ENCODE results near the gene DOCK10.
"Not testable (repeated sequence)": the region's sequence is repeated elsewhere in the genome, so short reads cannot be mapped to it uniquely, and the experiment has no call there.

The DOCK10 gene

DNA sequence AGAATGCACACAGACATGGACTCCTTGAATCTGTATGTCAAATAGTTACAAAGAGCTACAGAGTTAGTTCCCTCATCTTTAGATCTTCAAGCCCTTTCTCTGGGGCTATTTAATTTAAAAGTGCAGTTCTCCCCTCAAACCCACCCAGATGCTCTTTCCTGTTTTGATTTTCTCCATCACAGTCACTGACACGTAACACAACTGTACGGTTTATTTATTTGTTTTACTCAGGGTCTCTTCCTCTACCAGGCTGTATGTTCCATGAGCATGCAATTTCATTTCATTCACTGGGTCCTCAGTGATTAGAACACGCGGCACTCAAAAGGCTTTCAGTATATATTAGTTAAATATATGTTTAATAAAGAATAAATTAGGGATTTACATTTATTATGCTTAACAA lies 94.7 kb downstream of the DOCK10 start:
- no peak for DNase-seq (ENCODE audit: low read depth in 3 of 3)

DNA sequence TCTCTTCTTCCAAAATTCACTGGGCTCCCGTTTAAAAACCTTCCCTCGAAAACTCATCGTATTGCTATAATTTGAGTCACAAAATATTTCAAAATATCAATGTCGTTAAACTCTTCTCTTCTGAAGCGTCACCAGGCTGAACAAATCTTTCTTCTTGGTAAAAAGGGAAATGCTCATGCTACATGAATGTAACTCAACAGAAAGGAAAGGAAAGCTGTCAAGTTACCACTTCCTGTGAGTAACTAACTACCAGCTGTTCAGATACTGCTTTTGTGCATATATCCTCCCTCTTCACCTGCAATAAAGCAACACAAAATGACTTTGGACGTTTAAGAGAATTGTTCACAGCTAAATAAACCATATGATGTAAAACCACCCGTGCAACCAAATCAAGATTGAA lies 95.4 kb downstream of the DOCK10 start:
- no peak for DNase-seq (ENCODE audit: low read depth in 3 of 3)

GRCh38 chr2:224944707-224945547 lies 97.3 kb downstream of the DOCK10 start:
- no peak for DNase-seq (ENCODE audit: low read depth in 3 of 3)

DNA sequence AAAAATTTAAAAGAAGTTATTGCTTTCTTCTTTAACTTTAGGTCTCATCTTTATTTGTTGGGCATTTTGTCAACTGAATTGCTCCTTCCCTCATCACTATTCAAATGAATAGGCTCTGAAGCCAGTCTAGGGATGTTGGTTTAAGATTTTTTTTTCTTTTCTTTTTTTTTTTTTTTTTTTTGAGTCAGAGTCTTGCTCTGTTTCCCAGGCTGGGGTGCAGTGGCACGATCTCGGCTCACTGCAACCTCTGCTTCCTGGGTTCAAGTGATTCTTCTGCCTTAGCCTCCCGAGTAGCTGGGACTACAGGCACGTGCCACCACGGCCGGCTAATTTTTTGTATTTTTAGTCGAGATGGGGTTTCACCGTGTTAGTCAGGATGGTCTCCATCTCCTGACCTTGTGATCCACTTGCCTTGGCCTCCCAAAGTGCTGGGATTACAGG lies 98.6 kb downstream of the DOCK10 start:
- DNase-seq (ENCODE audit: low read depth in 3 of 3): not testable (repeated sequence)

- no peak for DNase-seq (ENCODE audit: low read depth in 3 of 3)
Measured at GRCh38 chr2:224941960-224942359, 100.3 kb downstream of the DOCK10 start.

DNA sequence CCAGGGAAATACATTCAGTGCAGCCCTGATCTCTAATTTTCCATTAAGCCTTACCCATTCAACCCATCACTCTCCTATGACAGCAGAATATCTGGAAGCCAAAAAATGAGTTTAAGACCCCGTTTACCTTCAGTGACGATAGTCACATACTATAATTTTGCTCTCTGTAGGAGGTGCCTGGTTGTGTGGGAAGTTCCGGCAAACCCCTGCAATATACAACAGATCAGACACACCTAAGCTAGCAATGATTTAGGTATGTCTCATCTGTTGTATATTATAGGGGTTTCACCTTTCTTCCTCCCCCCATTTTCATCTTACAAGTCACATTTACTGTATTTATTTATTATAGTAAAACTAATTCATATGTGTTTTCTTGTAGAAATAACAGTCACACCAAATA lies 101.7 kb downstream of the DOCK10 start:
- DNase-seq (ENCODE audit: low read depth in 3 of 3): no peak

GRCh38 chr2:224938651-224939182 lies 103.6 kb downstream of the DOCK10 start:
- no peak for DNase-seq (ENCODE audit: low read depth in 3 of 3)

DNA sequence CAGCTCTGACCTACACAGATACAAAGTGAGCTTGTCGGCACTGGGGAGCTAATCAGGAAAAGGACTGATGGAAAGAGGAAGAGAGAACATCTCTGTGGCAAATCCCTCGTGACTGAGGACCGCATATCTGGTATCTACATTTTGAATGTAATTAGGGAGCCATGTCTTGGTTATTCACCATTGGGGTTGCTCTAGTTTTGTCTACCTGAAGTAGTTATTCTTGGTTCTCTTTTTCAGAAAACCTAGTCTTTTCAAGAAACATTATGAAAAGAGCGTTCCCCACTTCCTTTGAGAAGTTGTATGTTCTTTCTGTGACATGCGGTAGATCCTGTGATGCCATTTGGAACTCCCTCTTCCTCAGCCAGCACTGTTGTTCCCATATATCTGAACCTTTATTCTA lies 104.4 kb downstream of the DOCK10 start:
- DNase-seq (ENCODE audit: low read depth in 3 of 3): no peak

- DNase-seq (ENCODE audit: low read depth in 3 of 3): no peak
Measured at GRCh38 chr2:224934526-224935188, 107.6 kb downstream of the DOCK10 start.

DNA sequence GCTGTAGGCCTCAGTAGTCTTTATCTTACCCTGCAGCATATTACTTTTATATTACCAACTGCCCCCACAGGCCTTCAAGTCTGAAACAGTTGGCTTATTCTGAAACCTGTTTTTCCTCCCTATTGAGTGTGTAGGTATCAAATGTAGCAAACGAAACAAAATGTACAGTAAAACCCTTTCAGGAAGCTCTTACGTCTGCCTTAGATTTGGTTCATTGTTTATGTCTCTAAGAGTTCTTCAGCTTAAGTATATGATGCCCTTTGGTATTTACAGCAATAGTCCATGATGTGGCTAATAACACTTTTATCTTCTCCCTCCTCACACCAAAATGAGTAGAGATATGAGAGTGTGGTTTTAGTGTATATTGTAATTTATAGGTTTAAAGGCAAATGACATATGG lies 108.8 kb downstream of the DOCK10 start:
- DNase-seq (ENCODE audit: low read depth in 3 of 3): no peak

- no peak for DNase-seq (ENCODE audit: low read depth in 3 of 3)
Measured at GRCh38 chr2:224932522-224932921, 109.7 kb downstream of the DOCK10 start.

DNA sequence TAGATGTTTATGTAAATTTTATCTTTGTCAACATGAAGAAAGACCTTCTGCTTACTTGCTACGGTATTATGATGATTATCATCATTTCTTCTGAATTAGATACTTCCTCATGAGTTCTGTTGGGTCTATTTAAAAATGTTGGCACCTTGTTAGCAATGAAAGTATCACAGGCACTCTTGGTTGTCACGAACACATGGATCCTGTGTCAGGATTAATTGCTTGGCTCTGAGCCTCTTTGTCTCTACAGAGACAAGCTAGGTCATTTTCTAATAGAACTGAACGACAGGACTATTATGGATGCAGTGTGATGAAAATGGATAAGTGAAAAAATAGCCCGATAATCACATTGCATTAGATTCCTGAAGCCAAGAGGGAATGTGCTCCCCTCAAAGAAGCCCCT lies 110.3 kb downstream of the DOCK10 start:
- DNase-seq (ENCODE audit: low read depth in 3 of 3): no peak

- DNase-seq (ENCODE audit: low read depth in 3 of 3): no peak
Measured at GRCh38 chr2:224930990-224931389, 111.3 kb downstream of the DOCK10 start.

- DNase-seq (ENCODE audit: low read depth in 3 of 3): no peak
Measured at GRCh38 chr2:224930124-224930523, 112.1 kb downstream of the DOCK10 start.

GRCh38 chr2:224929512-224929911 lies 112.8 kb downstream of the DOCK10 start:
- no peak for DNase-seq (ENCODE audit: low read depth in 3 of 3)

DNA sequence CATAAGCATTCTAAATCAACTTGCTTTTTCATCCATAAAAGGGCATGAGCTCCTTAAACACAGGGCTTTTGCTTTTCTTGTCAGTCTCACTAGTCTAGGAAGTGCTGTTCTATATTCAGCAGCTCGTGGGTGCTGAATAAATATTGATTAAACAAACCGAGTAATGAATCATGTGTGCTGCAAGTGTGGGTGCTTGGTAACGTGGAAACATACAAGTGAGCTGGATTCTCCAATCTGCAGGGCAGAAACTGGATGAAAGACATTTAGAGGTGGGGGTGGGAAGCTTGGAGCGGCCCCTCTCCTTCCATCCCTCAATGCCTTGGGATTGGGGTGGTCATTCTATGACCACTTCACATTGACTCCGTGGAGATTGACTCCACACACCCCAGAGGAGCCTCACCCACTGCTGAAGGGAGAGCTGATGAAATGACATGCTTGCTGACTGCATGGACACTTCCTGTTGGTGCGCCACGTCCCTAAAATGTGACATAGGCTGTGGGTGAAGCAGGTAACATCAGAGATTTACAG lies 114.6 kb downstream of the DOCK10 start:
- DNase-seq (ENCODE audit: low read depth in 3 of 3): peak; percentile 22 to 42 (median 24)

DNA sequence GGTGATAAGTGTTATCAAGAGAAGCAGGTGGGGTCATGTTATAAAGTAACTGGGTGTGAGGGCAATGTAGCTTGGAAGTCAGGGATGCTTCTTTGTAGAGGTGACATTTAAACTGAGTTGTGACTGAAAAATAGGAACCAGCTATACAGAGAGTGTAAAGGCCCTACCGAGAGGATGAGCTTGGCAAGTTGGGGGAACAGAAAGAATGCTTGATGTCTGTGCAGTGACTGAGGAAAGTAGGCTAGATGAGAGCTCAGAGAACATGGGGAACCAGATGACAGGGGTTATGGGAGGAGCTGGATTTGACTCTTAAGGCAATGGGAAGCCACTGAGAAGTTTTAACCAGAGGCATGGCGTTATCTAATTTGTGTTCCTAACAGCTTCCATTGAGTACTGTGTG lies 115.3 kb downstream of the DOCK10 start:
- DNase-seq (ENCODE audit: low read depth in 3 of 3): no peak

- DNase-seq (ENCODE audit: low read depth in 3 of 3): no peak
Measured at GRCh38 chr2:224925810-224926100, 116.5 kb downstream of the DOCK10 start.

DNA sequence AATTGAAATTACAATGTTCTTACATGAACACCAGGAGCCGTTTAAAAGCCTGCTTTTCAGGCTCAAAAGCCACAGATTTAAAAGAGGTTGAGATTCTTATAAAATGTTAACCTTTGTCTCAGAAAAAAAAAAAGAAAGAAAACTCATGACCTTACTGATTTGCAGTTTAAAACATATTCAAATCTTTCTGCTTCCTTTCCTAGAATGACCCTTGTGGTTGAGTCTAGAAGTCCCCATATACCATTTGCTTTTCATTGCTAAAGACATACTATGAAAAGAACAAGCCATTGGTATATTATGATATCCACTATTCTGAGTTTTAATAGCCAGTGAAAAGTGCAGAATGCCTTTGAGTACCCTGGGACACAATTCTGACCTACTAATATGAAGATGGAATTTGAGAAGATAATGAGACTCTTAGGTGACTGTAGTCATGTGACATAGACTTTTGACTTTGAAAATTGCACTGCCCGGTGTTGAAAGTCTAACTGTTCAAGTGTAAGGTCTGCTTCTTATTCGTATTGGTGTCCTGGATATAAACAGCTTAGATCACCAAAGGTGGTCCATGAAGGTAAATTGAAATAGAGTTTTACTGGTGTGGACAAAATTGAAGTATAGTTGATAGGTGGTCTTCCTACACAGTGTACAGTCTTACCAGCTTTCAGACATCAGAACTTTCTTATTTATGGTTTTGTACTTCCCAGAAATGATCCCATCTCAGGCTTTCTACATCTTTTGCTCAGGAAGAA lies 117.0 kb downstream of the DOCK10 start:
- no peak for DNase-seq (ENCODE audit: low read depth in 3 of 3)

DNA sequence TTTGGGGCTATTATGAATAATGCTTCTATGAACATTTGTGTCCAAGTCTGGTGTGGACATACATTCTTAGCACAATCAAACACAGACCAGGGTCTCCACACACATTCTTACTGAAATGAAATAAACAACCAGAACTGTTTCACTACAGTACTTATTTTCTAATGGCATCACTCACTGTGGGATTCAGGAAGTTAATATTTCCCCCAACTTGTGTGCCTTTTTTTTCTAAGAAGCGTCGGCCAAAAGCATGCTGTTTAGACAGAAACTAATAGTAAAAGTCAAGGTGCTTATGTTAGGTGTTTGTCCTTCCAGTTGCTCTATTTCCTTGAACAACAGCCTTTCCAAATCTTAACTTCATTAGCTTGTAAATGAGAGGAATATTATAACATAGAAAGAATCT lies 117.6 kb downstream of the DOCK10 start:
- no peak for DNase-seq (ENCODE audit: low read depth in 3 of 3)

- no peak for DNase-seq (ENCODE audit: low read depth in 3 of 3)
Measured at GRCh38 chr2:224922142-224922727, 120.0 kb downstream of the DOCK10 start.
